NCI-H1092 treated with DMSO at 0.1 percent for 48 hours (cell line): Measurements from ENCODE around the gene TBC1D3C.
"Not testable (repeated sequence)": the region's sequence is repeated elsewhere in the genome, so short reads cannot be mapped to it uniquely, and the experiment has no call there.

Source experiments
- DNase-seq: peaks from one replicate; lab custom pipeline; 2025; lab: John Stamatoyannopoulos, UW

The TBC1D3C gene

DNA sequence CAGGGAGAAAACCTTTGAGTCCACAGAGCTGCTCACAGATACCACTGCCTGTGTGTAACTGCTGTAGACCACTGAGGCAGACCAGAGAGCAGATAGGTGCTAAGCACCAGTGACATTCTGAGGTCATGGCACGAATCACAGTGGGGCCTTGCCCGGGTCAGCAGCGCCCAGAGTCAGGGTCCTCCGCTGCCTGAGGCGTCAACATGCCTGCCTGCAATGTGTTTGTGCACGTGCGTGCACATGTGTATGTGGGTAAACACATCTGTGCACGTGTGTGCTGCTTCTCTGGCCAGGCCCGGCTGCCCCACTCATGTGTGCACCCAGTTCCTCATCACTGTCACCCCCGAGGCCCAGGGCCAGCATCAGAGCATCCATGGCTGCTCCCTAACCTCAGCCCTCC is at the start of gene TBC1D3C:
Gene TBC1D3C, minus strand, starts transcription at position 101 of the 400 bp plus-strand sequence. CDS start 1,568 bp downstream, outside the sequence.
- not testable (repeated sequence) for DNase-seq

DNA sequence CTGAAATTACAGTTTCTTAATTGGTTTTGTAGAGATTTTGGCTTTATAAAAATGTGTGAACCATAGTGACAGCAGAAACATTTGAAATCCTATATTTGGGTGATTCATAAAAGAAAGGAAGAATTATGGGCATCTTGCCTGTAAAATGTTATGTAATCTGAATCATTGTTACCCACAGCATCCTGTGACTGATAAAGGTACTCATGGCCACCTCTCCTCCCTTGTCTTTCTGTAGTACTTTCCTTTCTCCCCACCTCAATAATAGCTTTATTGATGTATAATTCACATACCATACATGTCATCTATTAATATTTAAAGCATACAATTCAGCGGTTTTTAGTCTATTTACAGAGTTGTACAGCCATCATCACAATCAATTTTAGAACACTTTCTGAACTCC is 30.8 kb upstream of the TBC1D3C start:
- DNase-seq = not testable (repeated sequence)

DNA sequence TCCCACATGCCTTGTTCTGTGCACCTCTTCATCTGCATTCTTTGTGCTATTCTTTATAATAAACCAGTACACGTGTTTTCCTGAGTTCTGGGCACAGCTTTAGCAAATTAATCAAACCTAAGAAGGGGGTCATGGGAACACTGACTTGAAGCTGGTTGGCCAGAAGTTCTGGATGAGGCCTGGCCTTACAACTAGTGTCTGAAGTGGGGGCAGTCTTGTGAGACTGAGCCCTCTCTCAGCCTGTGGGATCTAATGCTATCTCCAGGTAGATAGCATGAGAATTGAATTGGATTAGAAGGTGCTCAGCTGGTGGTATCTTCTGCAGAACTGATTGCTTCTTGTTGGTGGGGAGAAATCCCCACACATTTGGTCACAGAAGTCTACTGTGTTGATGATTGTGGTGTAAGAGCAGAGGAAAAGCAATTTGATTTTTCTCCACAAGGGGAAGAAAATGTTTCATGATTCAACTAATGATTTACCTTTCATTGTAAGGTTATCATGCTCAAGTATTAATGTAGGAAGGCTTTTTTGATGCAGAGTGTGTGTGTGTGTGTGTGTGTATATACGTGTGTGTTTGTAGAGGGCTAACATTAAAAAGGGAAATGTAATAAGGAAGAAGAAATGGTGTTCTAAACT is 25.7 kb upstream of the TBC1D3C start:
- not testable (repeated sequence) for DNase-seq

DNA sequence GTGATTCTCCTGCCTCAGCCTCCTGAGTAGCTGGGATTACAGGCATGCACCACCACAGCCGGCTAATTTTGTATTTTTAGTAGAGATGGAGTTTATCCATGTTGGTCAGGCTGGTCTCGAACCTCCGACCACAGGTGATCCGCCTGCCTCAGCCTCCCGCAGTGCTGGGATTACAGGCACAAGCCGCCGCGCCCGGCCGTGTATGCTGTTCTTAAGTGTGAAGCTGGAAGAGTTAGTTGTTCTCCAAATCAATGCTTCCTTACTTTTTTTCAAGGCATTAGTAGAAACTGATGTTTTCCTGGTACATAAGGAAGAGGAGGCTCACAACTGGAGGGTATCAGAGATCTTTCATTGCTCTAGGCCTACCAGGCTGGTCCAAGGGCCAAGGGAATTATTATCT is 19.7 kb upstream of the TBC1D3C start:
- DNase-seq = not testable (repeated sequence)

DNA sequence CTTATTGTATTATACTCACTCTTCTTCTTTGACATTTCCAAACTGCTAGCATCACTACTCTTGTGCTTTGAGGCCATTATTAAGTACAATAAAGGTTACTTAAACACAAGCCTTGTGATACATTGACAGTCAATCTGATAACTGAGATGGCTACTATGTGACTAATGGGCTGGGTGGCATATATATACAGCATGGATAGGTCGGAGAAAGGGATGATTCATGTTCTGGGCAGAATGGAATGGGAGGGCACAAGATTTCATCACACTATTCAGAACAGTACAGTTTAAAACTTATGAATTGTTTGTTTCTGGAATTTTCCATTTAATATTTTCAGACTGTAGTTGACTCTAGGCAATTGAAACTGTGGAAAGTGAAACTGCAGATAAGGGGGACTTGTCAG is 18.9 kb upstream of the TBC1D3C start:
- not testable (repeated sequence) for DNase-seq
